ENCODE results near the gene TEX261.
"Not testable (repeated sequence)": the region's sequence is repeated elsewhere in the genome, so short reads cannot be mapped to it uniquely, and the experiment has no call there.

Gene TEX261

DNA sequence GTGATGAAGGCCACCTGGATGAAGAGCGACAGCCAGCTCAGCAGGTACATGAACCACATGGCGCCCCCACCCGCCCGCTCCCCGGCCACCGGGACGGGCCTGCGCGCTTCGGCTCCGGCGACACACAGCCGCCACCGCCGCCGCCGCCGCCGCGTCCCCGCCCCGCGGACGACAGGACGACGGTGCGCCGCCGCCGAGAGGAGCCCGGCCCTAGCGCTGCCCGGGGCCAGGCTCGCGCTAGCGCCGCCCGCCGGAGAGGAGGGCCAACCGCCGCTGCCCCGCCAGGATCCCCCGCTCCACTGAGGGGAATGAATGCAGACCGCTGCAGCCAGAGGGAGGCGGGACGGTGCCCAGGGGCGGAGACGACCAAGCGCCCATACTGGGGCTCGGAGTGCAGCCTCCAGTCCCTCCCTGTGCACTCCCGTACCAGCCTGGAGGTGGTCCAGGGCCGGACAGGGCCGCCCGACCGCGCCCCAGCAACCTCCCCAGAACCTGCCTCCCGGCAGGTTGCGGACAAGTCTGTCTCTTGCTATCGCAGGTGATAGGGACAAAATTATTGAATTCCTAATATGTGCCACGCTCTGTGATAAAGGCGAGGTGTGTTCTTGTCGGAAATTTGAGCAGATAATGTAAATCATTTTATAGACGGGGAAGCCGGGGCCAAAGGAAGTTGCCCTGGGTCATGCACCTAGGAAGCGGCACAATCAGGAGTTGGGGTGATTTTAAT lies at the start of gene TEX261:
Gene TEX261 (minus strand): TSS at position 175 of the 727 bp plus-strand sequence. CDS start 116 bp downstream, at position 59.
- DNase-seq: peak; percentile 89

- no peak for DNase-seq
Measured at GRCh38 chr2:71043531-71044407, 49.1 kb upstream of the TEX261 start.

DNA sequence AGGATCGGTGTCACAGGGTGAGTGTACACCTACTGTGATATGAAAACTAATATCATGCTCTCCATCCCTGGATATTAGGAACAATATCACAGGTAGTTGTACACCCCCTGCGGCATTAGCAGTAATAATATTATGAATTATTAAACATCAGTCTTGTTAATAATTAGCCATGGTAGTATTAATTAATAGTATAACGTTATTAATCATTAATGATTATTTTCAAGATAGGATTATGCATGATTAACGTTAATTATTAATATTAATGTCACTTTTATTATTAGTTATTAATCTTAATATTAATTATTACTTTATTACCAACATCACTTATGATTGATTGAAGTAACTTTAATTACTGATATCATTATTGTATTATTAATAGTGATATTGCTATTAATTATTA lies 47.6 kb upstream of the TEX261 start:
- DNase-seq: no peak

DNA sequence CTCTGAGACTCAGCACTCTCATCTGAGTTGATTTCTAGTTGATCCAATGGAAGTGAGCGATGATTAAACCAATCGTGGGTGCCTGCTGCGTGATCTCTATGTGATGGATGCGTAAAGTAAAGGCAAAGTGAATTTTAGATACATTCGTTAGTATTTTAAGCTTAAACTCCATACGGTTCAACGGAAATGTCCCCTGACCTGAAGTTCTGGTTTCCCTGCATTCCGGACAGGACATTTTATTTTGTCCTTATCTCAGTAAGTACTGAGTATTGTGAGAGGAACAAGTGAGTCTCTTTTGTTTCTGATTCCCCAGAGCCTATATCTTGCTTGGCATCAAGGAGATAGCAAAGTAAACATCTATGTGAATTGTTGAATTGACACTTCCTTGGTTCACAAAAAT lies 41.6 kb upstream of the TEX261 start:
- DNase-seq: not testable (repeated sequence)

- DNase-seq: peak; percentile 53
Measured at GRCh38 chr2:71023553-71024243, 29.0 kb upstream of the TEX261 start.

DNA sequence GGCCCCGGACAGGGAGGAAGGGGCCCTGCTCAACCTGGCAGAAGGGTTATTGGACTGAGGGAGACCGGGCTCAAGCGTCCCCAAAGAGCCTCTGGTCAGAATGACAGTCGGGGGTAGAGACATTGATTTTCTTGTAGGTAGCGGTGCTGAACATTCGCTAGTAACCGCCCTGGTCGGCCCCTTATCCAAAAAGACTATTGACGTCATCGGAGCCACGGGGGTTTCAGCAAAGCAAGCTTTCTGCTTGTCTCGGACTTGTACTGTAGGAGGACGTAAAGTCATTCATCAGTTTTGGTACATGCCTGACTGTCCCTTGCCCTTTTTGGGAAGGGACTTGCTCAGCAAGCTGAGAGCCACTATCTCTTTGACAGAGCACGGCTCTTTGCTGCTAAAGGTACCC lies 26.7 kb upstream of the TEX261 start:
- DNase-seq: not testable (repeated sequence)

- not testable (repeated sequence) for DNase-seq
Measured at GRCh38 chr2:71019989-71020388, 25.3 kb upstream of the TEX261 start.

DNA sequence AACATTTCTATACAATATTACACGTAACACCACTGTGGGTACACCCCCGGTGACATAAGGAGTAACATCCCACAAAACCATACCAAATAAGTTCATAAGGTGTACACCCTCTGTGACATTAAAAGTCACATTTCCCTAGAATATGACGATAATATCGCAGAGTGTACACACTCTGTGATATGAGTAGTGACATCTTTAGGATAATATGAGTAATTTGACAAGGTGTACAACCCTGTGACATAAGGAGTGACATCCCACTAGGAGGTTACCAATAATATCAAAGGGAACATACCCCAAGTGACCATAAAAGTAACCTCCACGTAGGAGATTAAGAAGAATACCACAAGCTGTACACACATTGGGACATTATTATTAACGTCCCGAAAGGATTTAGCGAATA lies 24.0 kb upstream of the TEX261 start:
- no peak for DNase-seq

DNA sequence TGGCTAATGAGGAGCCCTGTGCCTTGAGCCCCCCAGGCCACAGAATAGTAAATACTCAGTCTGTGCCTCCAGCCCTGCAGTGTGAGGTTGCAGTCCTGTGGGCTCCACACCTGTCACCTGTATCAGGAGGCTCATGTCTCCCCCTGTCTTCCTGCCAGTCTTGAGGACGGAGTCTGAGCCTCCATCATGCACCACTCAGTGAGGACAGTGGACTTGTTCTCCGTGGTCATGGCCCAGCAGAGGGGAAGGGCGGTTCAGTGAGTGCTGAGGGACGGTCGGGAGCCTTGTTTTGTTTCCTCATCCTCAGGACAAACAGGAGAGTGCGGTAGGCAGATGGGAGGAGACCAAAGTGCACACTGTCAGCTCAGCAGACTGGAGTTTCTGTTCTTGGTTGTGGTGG lies 17.1 kb upstream of the TEX261 start:
- DNase-seq: not testable (repeated sequence)

DNA sequence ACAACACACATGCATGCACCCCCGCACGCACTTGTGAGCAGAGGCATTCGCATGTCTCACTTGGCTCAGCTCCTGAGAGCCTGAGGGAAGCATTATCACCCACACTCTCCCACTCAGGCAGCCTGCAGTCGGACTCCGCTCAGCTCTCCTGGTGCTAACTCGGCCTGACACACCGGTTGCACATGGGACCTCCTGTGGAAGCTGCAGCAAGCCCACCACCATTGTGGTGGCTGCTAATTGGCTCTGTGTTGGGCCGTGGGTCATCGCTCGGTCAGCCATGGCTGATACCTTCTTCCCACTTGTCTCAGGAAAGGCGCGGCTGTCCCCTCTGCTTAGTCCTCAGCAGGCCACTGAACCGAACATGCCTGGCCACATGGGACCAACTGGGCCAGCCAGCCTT lies 13.7 kb upstream of the TEX261 start:
- no peak for DNase-seq

- DNase-seq: no peak
Measured at GRCh38 chr2:71006955-71007799, 12.5 kb upstream of the TEX261 start.

DNA sequence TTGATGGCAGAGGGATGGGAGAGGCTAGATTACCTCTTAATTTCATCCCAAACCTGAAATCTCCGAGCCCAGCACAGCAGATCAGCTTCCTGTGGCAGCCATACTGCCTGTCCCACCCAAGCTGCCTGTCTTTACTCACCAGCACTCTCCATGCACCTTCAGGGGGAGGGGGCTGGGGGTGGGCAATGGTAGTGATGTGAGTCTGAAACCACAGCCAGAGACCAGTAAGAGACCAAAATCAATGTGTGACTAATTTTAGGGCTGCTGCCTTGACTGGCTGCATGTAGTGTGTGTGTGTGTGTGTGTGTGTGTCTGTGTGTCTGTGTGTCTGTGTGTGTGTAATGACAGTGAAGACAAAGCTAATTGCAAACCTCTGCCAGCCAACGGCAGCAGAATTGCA lies 11.7 kb upstream of the TEX261 start:
- DNase-seq: no peak

- DNase-seq: no peak
Measured at GRCh38 chr2:71005271-71006202, 10.9 kb upstream of the TEX261 start.

- DNase-seq: no peak
Measured at GRCh38 chr2:71004857-71005256, 10.2 kb upstream of the TEX261 start.

- DNase-seq: no peak
Measured at GRCh38 chr2:71003966-71004755, 9.5 kb upstream of the TEX261 start.

GRCh38 chr2:71003396-71003795 lies 8.7 kb upstream of the TEX261 start:
- no peak for DNase-seq

DNA sequence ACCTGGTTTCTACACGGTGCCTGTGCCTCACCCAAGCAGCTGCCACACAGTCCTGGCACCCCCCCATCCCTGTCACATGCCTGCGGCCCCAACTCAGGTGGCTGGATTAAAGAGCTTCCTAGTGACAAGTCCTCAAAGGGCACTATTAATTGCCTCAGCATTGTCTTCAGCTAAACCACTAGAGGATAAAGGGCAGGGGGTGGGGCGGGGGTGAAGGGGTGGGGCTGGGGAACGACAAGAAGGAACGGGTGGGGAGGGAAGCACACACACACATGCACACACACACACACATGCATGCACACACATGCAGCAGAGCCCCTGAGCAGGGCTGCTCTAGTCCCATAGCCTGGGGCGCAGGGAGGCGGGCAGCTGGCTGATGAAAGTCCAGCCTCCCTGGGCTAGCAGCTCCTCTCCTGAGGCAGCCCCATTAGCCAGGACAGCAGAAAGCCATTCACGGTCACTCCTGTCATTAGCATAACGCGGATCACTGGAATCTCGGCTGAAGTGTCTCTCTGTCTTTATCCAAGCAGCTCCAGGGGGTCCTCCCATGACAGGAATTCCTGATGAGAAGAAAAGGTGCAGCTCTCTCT lies 7.4 kb upstream of the TEX261 start:
- DNase-seq: no peak

DNA sequence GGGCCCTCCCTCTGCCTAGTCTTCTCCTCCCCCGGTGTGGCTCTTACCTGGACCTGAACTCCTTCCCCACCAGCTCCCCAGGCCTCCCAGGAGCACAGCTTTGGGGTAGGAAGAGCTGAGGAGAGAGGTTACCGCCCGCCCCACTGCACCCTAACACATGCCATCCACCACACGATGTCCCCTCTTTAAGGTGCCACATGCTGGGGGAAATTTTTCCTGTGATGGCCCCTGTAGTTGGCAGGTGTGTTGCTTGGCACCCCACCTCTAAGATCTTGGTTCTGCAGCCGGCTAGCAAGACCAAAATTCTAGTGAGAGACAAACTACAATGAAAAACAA lies 6.9 kb upstream of the TEX261 start:
- DNase-seq: no peak

DNA sequence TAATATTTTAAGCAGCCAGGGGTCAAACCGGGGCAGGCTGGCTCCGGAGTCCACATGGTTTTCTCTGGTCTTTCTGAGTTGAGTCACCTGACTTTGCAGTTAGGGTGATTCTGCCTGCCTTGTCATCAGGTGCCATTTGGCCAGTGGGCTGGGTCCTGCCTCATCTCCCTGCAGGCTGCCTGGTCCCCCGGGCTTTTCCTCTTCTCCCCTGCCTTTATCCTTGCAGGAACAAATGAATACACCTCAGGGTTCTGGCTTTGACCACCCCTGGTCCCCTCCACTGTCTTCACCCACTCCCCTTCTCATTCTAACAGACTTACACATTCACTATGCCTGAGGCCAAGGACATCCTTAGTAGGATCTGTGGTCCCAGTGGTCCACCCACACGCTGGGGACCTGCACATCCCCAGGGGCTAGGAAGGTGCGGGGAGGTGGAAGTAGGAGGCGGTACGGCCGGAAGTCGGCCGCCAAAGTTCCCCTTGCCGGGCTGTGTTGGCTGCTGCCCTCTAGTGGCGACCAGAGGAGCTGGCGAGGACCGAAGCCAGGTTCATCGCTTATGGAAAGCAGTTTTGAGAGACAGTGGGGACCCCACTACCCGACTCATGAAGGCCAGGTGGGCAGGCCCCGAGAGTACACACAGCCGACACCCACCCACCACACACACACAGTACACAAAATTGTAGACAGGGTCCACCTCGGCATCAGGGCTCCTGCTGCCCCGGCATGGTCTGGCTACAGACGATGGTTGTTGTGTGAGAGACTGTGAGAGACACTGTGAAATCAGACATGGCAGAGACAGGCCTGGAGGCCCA lies 6.3 kb upstream of the TEX261 start:
- DNase-seq: peak; percentile 78
